NCI-H1694 treated with DMSO at 0.1 percent for 48 hours (cell line): Measurements from ENCODE around the gene BICC1.

Experiments
- DNase-seq: peaks from one replicate; lab custom pipeline; 2025; lab: John Stamatoyannopoulos, UW

Gene BICC1, protein sequence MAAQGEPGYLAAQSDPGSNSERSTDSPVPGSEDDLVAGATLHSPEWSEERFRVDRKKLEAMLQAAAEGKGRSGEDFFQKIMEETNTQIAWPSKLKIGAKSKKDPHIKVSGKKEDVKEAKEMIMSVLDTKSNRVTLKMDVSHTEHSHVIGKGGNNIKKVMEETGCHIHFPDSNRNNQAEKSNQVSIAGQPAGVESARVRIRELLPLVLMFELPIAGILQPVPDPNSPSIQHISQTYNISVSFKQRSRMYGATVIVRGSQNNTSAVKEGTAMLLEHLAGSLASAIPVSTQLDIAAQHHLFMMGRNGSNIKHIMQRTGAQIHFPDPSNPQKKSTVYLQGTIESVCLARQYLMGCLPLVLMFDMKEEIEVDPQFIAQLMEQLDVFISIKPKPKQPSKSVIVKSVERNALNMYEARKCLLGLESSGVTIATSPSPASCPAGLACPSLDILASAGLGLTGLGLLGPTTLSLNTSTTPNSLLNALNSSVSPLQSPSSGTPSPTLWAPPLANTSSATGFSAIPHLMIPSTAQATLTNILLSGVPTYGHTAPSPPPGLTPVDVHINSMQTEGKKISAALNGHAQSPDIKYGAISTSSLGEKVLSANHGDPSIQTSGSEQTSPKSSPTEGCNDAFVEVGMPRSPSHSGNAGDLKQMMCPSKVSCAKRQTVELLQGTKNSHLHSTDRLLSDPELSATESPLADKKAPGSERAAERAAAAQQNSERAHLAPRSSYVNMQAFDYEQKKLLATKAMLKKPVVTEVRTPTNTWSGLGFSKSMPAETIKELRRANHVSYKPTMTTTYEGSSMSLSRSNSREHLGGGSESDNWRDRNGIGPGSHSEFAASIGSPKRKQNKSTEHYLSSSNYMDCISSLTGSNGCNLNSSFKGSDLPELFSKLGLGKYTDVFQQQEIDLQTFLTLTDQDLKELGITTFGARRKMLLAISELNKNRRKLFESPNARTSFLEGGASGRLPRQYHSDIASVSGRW

DNA sequence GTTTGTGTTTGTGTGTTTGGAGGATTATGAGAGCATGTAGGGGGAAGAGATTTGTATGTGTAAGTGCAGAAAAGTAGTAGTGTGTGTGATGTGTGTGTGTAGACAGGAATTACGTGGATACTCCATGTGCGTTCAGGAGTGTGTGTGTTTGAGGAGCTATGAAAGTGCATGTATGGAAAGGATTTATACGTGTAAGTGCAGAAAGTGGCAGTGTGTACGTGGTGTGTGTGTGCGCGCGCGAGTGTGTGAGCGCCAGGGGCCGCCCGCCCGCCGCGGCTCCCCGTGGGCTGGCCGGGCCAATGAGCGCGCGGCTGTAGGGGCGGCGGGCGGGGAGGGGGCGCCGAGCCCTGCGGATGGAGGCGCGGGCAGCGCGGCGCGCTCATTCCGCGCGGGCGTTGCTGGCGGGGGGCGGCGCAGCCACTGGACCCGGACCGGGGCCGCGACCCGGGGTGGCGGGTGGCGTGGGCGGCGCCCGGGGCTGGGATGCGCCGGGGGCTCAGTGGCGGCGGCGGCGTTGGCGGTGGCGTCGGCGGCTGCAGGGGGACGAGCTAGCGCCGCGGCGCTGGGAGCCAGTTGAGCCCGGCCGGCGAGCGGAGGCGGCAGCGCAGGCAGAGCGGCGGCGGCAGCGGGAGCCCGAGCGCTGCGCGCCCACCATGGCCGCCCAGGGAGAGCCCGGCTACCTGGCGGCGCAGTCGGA lies at the start of gene BICC1:
BICC1 (plus strand) TSS at position 382 of the 697 bp plus-strand sequence; CDS start at position 654, 272 bp downstream.
- peak; percentile 5 for DNase-seq

DNA sequence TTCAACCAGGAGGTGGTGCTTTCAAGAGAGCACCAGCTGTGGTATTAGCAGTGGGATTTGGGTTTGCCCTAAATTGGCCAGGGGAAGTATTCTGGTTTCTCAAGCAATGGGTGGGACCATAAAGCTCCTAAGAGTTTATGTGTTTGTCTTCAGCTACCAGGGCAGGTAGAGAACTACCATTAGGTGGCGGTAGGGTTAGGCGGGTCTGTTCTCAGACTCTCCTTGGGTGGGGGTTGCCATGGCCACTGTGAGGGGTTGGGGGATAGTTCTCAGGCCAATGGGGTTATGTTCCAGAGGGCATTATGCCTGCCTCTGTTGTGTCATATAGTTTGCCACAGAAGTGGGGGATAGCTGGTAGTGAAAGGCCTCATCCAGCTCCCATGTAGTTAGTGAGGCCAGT lies 47.7 kb upstream of the BICC1 start:
- DNase-seq = no peak

DNA sequence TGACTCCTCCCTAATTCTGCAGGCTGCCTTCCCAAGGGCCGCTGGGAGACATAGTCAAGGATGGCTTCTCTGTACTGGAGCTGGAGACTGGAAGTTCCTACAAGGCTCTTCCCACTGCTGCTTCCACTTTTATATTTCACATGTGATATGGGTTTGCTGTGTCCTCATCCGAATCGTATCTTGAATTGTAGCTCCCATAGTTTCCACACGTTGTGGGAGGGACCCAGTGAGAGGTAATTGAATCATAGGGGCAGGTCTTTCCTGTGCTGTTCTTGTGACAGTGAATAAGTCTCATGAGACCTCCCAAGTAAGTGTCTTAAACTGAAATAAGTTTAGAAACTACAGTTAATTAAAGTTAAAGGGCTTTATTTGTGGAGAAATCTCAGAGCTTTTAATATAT lies 47.0 kb upstream of the BICC1 start:
- DNase-seq = no peak

DNA sequence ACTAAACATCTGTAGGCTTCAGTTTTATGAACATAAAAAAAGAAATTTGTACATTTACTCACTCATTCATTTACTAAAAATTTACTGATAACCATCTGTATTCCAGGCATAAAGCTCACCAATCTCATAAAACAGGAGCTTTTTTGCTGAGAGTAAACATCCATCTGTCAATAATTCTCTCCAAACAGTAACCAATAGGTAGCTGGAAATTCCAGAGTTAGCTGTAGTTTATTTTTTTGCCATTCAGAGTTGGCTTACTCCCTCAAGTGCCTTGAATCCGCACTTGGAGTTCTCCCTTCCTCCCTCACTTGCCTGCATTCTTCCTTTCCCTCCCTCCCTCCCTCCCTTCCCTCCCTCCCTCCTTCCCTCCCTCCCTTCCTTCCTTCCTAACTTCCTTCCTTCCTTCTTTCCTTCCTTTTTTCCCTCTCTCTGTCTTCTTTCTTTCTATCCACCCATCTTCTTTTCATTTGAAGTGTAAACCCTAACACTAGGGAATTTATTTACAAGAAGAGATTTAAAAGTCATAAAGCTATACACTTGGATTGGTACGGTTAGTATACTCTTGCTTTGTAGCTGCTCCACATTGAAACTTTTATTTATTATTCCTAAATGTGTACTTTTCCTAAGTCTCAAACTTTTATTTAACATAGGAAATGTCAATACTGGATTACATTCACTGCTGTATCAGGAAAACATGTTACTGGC lies 44.6 kb upstream of the BICC1 start:
- DNase-seq = no peak

DNA sequence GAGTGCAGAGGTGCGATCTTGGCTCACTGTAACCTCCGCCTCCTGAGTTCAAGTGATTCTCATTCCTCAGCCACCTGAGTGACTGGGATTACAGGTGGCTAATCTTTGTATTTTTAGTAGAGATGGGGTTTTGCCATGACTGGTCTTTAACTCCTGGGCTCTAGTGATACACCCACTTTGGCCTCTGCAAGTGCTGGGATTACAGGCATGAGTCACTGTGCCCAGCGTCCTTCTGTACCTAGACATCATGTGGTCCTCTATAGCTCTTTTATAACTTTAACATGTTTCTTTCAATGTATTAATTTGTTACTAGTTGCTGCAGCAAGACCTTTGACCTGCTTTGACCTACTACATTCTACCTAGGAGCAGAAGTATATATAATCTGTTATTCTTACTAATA lies 38.7 kb upstream of the BICC1 start:
- no peak for DNase-seq

DNA sequence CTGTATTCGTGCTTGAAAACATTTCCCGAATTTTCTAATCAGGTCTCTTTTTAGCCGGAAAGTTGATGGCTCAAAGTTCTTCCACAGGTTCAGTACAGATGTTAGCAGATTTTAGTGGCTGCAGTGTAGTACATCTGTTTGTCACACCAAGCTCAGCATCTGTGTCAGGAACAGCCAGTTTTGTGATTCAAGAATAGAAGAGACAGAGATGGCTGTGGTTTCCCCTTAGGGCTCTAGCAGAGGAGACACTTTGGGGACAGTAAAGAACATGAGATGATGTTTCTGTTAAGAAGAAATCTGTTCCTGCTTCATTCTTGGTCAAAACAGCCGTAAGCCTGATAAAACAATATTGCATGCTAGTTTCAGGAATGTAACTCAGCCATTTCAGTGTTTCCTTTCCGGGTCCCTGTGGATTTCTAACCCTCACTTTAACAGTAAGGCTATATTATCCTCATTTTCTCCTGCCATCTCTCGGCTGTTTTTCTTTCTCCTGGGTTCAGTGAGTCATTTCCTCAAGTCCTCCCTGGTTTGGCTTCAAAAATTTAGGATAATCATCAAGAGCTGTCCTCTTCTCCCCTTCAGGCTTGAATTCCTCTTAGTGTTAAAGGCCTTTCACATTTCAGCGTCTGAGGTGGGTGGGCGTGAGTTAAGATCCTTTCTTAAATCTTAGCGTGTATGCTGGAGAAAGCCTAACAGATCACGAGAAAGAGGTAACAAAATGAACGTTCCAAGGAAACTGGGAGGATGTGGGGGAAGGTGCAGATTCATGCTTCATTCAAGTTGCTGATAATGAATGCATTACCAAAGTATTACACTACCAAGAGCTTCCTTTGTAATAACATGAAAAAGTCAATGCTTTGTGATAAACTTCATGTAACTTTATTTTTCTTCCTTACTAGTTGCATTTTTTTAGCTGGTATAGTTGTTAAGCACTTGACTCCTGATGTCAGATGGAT lies 37.1 kb upstream of the BICC1 start:
- no peak for DNase-seq

DNA sequence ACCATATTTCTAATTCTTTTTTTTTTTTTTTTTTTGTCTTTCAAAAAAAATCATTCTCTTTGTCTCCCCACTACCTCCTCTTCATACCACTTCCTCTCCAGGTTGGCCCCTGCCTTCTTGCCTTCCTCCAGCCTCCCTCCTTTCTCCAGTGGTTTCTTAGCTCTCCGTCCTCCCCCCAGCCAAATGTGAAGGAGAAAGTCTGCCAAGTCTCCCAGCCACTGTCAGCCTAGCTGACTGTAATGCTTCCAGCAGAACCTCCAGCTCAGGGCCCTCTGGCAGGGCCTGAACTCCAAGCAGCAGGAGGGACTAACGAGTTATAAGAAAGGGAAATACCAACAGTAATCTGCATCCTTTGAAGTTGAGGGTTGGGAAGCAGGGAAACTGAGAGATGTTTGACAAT lies 35.5 kb upstream of the BICC1 start:
- no peak for DNase-seq

DNA sequence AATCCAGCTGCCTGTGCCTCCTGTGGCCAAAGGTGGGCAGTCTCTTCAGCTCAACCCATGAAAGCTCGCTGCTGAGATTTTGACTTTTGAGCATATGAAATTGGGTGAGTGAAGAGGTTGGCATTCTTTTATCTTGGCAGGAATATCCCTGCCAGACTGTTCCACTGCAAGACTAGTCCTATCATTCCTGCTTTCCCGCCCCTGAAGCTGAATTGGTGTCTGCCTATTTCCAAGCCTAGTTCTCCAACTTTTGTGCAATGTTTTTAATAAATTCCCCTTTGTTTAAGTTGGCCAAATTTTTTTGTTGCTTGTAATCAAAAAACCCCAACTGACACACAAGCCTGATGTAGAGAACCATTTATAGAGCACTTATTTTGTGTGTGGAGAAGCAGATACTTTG lies 34.8 kb upstream of the BICC1 start:
- no peak for DNase-seq

DNA sequence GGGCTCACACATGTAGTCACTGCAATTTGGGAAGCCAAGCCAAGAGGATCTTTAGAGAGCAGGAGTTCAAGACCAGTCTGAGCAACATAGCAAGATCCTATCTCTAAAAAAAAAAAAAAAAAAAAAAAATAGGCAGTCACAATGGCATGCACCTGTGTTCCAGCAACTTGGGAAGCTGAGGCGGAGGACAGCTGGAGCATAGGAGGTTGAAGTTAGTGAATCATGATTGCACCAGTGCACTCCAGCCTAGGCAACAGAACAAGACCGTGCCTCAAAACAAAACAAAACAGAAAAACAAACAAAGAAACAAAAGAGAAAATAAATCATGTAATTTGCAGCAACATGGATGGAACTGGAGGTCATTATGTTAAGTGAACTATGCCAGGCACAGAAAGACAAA lies 33.6 kb upstream of the BICC1 start:
- DNase-seq = no peak

DNA sequence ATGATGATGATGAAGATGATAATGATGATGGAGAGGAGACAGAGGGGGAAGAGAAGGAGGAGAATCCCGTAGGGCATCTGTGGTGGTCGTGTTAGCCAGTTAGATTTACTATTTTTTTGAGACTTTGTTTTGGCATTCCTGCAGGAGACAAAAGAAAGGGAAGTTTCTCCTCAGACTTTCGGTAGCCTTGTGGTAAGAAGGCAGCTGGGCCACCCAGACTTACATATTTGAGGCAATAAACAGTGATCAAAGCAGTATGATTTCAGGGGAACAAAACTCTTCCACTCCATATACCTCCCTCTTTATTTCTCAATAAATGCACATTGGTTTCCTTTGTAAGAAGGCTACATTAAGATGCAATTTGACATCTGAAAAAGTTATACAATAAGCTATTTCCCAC lies 32.4 kb upstream of the BICC1 start:
- no peak for DNase-seq

DNA sequence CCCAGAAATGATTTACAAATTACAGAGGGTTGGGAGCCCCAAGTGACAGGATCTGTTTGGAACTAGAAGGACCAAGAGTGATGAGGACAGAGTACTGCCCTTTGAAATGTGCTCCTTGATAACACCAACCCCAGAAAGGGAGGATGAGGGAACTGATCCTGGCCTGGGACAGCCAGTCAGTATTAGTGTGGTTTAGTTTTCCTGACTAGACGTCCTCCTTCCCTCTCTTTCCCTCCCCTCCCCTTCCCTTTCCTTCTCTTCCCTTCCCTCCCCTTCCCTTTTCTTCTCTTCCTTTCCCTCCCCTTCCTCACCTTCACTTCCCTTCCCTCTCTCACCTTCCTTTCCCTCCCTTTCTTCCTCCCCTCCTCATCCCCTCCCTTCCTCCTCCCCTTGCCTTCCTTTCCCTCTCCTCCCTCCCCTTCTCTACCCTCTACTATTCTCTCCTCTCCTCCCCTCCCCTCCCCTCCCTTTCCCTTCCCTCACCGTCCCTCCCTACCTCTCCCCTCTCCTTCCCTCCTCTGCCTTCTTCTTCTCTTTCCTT lies 31.0 kb upstream of the BICC1 start:
- DNase-seq = no peak

DNA sequence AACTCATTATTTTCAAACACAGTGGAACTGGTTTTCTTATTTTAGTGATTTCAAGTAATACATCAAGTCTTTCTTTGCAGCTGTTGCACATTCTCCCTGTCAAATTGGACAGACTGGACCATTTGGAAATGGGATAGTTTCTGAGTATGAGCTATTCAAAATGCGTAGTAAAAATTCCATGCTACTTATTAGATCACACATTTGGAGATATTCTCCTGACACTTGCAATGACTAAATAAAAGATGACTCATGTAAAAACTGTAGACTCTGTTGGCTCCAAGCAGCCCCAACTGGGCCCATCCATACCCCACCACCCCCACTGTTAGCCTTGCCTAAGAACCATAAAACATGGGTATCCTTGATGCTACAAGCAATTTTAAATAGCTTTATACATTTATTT lies 25.9 kb upstream of the BICC1 start:
- no peak for DNase-seq

DNA sequence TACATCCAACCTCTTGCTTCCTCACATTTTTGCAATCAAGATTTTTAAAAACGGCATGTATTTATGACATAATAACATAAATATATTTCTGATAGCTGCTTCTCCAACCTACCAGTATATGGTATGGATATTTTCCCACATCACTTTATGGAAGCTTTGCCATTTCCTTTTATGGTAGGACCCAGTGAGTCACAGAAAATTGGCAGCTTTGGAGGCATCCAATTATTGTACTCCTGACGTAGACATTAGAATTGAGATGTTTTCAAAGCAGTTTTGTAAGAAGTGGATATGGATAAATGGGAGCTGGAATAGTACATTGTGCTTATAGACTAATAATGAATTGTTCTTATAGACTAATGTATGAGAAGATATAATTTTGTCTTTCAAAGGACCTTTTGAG lies 23.8 kb upstream of the BICC1 start:
- no peak for DNase-seq

DNA sequence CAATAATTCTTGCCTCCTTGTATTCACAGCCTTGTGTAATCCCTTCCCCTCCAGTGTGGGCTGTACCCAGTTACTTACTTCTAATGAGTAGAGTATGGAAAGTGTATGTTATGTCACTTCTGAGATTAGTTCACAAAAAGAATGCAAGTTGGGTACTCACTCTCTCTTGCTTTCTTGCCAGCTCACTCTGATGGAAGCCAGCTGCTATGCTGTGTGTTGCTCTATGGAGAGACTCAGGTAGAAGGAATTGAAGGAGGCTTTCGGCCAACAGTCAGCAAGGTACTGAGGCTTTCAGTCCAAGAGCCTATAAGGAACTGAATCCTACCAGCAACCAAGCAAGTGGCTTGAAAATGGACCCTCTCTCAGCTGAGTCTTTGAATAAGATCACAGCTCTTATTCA lies 9.7 kb upstream of the BICC1 start:
- no peak for DNase-seq

DNA sequence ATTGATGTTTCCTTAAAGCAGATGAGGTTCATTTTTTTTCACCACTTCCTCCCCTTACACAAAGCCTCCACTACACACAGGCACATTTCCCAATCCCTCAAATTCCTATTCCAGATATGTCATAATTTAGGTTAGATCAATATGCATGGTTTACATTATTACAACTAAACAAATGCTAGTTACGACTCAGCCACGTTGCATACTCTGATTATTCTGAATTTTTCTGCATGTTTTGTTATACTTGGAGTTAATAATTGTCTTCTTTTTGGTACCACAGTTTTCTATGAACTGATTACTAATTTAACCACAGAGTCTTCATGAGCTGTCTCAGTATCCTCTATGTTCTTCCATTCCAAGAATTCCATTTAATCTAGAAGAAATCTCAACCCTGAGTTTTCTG lies 4.4 kb upstream of the BICC1 start:
- DNase-seq = no peak

DNA sequence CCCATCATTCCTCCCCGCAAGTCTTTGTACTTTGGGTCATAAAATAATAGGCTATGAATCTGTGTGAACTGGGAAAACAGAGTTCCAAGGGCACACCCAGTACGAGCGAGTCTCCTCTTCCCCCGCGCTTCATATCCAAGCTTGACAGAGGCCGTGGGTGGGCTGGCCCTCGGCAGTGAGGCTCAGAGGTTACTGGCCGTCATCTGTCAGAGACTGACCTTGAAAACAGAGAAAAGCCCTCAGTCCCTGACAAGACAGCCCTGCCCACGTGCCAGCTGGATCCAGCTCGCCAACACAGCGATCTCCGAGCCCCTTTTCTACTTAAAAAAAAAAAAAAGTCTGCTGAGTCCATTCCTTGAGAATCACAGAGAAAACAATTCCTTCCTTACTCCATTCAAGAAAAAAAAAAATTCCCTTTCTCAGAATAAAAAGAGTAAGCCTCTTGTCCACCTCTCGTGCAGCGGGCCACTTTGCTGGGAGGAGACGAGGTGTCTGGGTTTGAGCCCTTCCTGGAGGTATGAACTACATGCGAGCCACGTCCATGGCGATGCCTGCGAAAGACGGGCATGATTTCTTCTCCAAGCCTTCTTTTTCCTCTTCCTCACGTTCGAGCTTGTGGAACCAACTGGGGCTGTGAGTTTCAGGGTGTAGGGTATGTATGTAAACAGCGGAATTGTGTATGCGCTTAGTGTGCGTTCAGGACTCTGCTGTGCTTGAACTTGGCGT lies 744 bp upstream of the BICC1 start:
- no peak for DNase-seq

DNA sequence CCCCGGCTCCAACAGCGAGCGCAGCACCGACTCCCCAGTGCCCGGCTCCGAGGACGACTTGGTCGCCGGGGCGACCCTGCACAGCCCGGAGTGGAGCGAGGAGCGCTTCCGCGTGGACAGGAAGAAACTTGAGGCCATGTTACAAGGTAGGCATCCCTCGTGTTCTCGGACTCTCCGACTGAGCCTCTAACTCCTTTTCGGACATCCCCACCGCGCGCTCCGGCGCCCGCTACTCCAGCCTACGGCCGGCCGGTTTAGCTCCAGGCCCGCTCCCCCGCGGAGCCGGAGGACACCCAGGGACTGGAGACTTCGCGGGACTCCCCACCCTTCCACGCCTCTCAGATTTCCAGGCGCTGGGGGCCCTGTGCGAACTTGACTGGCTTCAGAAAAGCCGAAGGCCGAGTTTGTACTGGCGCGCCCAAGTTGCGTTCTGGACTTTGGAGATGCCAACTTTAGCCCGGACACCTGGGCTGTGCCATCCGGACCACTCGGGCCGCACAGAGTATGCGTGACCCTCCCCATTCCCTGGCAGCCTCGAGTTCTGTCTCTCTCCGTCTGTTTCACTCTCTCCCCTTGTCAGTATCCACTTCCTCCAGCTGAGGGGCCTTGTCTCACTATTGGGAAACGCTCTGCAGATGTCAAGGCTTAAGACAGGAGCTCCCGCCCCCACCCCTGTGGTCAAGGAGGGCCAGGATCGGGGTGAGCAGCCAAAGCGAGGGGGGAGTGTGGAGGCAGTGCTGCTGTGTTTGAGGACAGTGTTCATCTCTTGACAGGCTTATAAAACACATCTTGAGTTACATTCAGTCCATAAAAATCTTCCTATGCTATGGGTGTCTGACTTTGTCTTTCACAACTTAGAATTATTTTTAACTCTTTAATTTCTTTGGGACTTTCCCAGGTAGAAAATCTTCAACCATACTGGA lies 777 bp downstream of the BICC1 start:
- DNase-seq = peak; percentile 3

DNA sequence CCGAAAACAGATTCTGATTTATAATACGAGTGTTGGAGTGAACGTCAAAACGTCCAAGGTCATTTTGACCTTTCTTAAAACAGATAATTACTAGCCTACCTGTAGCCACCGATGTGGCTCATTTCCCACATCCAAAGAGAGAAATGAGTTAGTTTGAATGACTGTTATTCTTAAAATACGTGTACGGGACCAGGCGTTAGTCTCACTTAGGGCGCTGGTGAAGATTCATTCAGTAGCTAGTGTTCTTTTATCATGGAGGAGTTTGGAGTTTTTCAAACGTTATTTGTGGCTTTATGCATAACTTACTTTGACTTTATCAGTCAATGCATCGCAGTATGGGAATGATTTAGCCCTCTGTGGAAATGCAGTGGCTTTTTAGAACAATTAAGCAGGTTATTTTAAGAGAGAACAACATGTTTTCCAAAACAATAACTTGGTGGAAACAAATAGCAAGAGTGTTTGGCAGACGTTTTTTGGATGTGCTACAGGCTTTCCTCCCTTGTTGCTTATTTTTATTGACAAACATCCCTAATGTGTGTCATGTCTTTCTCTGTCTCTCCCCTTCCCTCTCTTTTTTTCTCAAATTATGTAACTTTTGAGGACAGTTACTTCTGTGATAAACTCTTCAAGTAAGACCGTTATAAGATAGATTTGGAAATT lies 1.6 kb downstream of the BICC1 start:
- no peak for DNase-seq
